Heart left ventricle (tissue), 13 donors: ENCODE data around the gene POMT1.
"Not testable (repeated sequence)": the region's sequence is repeated elsewhere in the genome, so short reads cannot be mapped to it uniquely, and the experiment has no call there.

Experiments used
- POLR2A ChIP-seq, 2 donors: fragments of 450-650 bp; IDR thresholded peaks; one replicate each; pipeline ENCODE4 v1.6.1; 2017; ENCODE audit warnings: antibody characterized with exemption in 2 of 2, mild to moderate bottlenecking in 2 of 2, moderate library complexity in 2 of 2
- TF ChIP-seq, protein P1 (sequence below), 12 donors: fragments of 200-600 bp; sonication (generic) in 4 of 12; IDR thresholded peaks; one replicate each; pipeline versions ENCODE4 v1.5.0 to v1.8.0; 2018 to 2022; ENCODE audit warnings: antibody characterized with exemption in 12 of 12, mild to moderate bottlenecking in 5 of 12
- donor health status: ischemic (EF 13 %, LVEDD 7.1; RV severe dilation, severe dysfunction).
- donor health status: DM: no; HTN: yes; CAD: no.
- donor health status: DM: no; HTN: no; CAD: no.
- donor health status: ischemic (EF 25% LVEDD 6.9; RV normal size, moderate dysfunction).
- donor health status: ischemic (EF 25% LVEDD 5.7; RV mildly dilated, moderate dysfunction).
- donor health status: ischemic (EF 35%, LVEDD 5.7; RV mildly dilated, moderate dysfunction).
- donor health status: nonischemic (EF 11% LVEDD 7.7; RV severe dilation, severe dysfunction).
- donor health status: DM: yes; HTN: yes; CAD: no.
- donor health status: PGD.
- donor health status: ischemic (EF 29% LVEDD 5.4; RV normal size, mild dysfunction).
- donor health status: nonischemic (EF 23%, LVEDD 6.1; RV moderate dilation, normal function).

DNA sequence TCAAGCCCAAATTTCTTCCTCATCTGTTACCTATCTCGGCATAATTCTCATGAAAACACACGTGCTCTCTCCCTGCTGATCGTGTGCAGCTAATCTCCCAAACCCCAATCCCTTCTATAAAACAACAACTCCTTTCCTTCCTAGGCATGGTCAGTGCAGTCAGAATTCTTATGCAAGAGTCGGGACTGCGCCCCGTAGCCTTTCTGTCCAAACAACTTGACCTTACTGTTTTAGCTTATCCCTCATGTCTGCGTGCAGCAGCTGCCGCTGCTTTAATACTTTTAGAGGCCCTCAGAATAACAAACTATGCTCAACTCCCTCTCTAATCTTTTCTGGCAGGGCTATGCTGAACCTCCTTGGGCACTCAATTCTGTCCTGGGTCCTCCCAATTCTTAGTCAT is 47.7 kb downstream of the POMT1 start:
- TF ChIP-seq, protein P1, sequence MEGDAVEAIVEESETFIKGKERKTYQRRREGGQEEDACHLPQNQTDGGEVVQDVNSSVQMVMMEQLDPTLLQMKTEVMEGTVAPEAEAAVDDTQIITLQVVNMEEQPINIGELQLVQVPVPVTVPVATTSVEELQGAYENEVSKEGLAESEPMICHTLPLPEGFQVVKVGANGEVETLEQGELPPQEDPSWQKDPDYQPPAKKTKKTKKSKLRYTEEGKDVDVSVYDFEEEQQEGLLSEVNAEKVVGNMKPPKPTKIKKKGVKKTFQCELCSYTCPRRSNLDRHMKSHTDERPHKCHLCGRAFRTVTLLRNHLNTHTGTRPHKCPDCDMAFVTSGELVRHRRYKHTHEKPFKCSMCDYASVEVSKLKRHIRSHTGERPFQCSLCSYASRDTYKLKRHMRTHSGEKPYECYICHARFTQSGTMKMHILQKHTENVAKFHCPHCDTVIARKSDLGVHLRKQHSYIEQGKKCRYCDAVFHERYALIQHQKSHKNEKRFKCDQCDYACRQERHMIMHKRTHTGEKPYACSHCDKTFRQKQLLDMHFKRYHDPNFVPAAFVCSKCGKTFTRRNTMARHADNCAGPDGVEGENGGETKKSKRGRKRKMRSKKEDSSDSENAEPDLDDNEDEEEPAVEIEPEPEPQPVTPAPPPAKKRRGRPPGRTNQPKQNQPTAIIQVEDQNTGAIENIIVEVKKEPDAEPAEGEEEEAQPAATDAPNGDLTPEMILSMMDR (IDR thresholded peaks at IDR 0.05): not testable (repeated sequence)
- TF ChIP-seq POLR2A (IDR thresholded peaks at IDR 0.05): not testable (repeated sequence)
